Esophagus squamous epithelium (tissue), 4 donors: ENCODE data around the gene CYB5R4.

Source experiments
- POLR2A ChIP-seq, 4 donors: fragments of 450-650 bp; IDR thresholded peaks; one replicate each; pipeline ENCODE4 v1.6.1; 2017; ENCODE audit warnings: antibody characterized with exemption in 4 of 4, mild to moderate bottlenecking in 4 of 4, moderate library complexity in 3 of 4
- TF ChIP-seq, protein P1 (sequence below), 6 experiments: fragments of 450-650 bp in 4 of 6; fragments of 200-600 bp in 2 of 6; sonication (generic) in 2 of 6; IDR thresholded peaks; one replicate each; pipeline ENCODE4 v1.5.1; 2016 to 2019; ENCODE audit warnings: antibody characterized with exemption in 6 of 6, mild to moderate bottlenecking in 4 of 6, moderate library complexity in 4 of 6

DNA sequence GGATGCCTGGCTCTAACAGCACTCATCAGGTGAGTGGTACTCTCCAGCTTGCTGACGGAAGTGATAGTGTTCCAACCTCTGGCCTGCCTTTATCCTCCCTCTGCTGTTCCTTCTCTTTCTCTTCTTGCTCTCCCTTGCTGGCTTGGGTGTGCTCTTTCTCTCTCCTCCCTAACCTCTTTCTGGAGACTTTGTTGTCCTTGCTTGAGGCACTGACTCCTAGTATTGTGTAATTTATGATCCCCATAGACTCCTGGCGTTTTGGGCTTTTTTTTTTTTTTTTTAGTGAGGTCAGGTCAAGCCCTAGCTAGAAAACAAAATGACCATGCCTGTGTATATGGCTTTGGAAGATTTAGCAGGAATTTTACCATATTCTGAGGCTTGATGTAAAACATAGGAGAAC, 89.4 kb downstream of the CYB5R4 start:
- TF ChIP-seq, protein P1, sequence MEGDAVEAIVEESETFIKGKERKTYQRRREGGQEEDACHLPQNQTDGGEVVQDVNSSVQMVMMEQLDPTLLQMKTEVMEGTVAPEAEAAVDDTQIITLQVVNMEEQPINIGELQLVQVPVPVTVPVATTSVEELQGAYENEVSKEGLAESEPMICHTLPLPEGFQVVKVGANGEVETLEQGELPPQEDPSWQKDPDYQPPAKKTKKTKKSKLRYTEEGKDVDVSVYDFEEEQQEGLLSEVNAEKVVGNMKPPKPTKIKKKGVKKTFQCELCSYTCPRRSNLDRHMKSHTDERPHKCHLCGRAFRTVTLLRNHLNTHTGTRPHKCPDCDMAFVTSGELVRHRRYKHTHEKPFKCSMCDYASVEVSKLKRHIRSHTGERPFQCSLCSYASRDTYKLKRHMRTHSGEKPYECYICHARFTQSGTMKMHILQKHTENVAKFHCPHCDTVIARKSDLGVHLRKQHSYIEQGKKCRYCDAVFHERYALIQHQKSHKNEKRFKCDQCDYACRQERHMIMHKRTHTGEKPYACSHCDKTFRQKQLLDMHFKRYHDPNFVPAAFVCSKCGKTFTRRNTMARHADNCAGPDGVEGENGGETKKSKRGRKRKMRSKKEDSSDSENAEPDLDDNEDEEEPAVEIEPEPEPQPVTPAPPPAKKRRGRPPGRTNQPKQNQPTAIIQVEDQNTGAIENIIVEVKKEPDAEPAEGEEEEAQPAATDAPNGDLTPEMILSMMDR (IDR thresholded peaks at IDR 0.05), result no peak
- TF ChIP-seq POLR2A (IDR thresholded peaks at IDR 0.05), result no peak
